ENCODE data around the gene MKRN1. TPM values are rescaled to one million over a fixed set of nuclear protein-coding genes. Genes with fewer than 3 reads are reported as not detected.
"Not testable (repeated sequence)": the region's sequence is repeated elsewhere in the genome, so short reads cannot be mapped to it uniquely, and the experiment has no call there.

The MKRN1 gene
- polyA plus RNA-seq, 10 donors = 62.1 to 108 (median 75.8) TPM

- DNase-seq = no peak
These were observed 37.8 kb downstream of the MKRN1 start for GRCh38 chr7:140441519-140441918.

GRCh38 chr7:140440593-140440992 is 38.7 kb downstream of the MKRN1 start:
- no peak for DNase-seq

GRCh38 chr7:140439359-140439758 is 39.9 kb downstream of the MKRN1 start:
- DNase-seq = no peak

GRCh38 chr7:140435252-140435895 is 43.9 kb downstream of the MKRN1 start:
- no peak for DNase-seq

- no peak for DNase-seq
These were observed 45.9 kb downstream of the MKRN1 start for GRCh38 chr7:140433396-140433795.

GRCh38 chr7:140426130-140426529 is 53.2 kb downstream of the MKRN1 start:
- DNase-seq = no peak

GRCh38 chr7:140425718-140426117 is 53.6 kb downstream of the MKRN1 start:
- DNase-seq = no peak

- DNase-seq = no peak
These were observed 55.8 kb downstream of the MKRN1 start for GRCh38 chr7:140423501-140423900.

- no peak for DNase-seq
These were observed 57.8 kb downstream of the MKRN1 start for GRCh38 chr7:140421521-140421920.

- DNase-seq = no peak
These were observed 60.7 kb downstream of the MKRN1 start for GRCh38 chr7:140418653-140419052.

- not testable (repeated sequence) for DNase-seq
These were observed 61.2 kb downstream of the MKRN1 start for GRCh38 chr7:140418156-140418472.

- no peak for DNase-seq
These were observed 61.7 kb downstream of the MKRN1 start for GRCh38 chr7:140417456-140418155.

- DNase-seq = no peak
These were observed 62.7 kb downstream of the MKRN1 start for GRCh38 chr7:140416560-140416959.

GRCh38 chr7:140415816-140416215 is 63.5 kb downstream of the MKRN1 start:
- DNase-seq = not testable (repeated sequence)

- no peak for DNase-seq
These were observed 63.9 kb downstream of the MKRN1 start for GRCh38 chr7:140415361-140415760.

GRCh38 chr7:140404565-140405065 is 74.7 kb downstream of the MKRN1 start:
- no peak for DNase-seq

GRCh38 chr7:140403878-140404564 is 75.3 kb downstream of the MKRN1 start, which contains the start of gene RAB19:
Gene RAB19 (plus strand): TSS chr7:140404058. CDS start chr7:140407647, 3,589 bp downstream.
- no peak for DNase-seq

Other genes starting within 250 kb of the MKRN1 start
- 10 to 100 TPM; 26.8 to 44.7 (median 32.3) TPM for gene SLC37A3, start 81.0 kb downstream of the MKRN1 start, polyA plus RNA-seq (ENCODE audit: insufficient read length in 10 of 10)
- gene RAB19, start 75.4 kb downstream of the MKRN1 start, polyA plus RNA-seq (ENCODE audit: insufficient read length in 10 of 10) = not detected
- 10 to 100 TPM; 43.9 to 76.9 (median 47.8) TPM for gene DENND2A, start 161.3 kb upstream of the MKRN1 start, polyA plus RNA-seq (ENCODE audit: insufficient read length in 10 of 10)
- gene ADCK2, start 193.4 kb upstream of the MKRN1 start, polyA plus RNA-seq (ENCODE audit: insufficient read length in 10 of 10) = 10 to 100 TPM; 10.6 to 20.1 (median 13.0) TPM
- gene NDUFB2, start 217.2 kb upstream of the MKRN1 start, polyA plus RNA-seq (ENCODE audit: insufficient read length in 10 of 10) = 100 to 1,000 TPM; 121 to 188 (median 154) TPM

Measured in muscle of back (tissue), 11 donors.